Renal cortical epithelial cell (primary cell): Measurements from ENCODE around the gene NCOA3. TPM values are rescaled to one million over a fixed set of nuclear protein-coding genes. Genes with fewer than 3 reads are reported as not detected.

Experiments
- DNase-seq: peaks from one replicate; pipeline ENCODE4 v3.0.0-alpha.2; 2011; ENCODE audit warnings: low read depth
- total RNA-seq: library from RNA; depleted of rRNA; stranded (reverse); fragments of >200 nt; gene quantifications from 2 replicates; pipeline ENCODE4 v1.2.3, GENCODE V29; 2014

The NCOA3 gene
- total RNA-seq, 1 donor from 2014 or later, result 39.1 TPM

DNA sequence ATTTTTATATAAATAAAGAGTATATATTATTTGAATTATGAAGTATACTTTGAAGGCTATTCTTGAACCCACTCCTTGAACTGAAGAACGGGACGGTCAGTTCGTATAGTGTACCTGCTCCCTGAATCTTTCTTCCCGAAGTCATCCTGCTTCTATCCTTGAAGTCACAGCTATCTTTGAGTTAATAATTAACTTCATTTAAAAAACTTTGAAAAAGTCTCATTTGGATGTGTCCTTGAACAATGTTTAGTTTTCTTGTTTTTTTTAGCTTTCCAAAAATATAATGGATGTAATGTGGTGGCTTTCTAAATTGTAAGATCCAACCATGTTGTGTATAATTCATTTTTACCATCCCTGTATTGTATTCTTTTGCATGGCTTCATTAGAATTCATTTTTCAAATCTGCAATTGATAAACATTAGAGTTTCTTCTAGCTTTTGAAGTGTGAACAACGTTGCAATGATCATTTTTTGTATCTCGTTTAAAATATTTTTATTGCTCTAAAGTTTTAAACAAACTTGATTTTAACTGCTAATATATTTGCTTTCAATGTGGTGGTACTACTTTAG lies 94.4 kb downstream of the NCOA3 start:
- no peak for DNase-seq

DNA sequence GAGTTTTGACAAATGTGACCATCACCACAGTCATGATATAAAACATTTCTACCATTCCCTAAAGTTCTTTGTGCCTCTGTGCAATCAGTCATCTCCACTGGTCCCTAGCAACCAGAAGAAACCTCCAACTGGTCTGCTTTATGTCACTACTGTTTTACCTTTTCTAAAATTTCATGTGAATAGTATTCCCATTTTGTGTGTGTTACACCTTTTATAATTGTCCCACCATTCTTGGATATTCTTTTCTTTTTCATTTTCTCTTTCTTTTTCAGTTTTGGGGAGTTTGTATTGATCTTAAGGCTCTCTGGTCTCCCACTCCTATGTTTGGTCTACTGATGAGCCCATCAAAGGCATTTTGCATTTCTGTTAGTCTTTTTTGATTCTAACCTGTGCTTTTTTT lies 95.4 kb downstream of the NCOA3 start:
- no peak for DNase-seq

DNA sequence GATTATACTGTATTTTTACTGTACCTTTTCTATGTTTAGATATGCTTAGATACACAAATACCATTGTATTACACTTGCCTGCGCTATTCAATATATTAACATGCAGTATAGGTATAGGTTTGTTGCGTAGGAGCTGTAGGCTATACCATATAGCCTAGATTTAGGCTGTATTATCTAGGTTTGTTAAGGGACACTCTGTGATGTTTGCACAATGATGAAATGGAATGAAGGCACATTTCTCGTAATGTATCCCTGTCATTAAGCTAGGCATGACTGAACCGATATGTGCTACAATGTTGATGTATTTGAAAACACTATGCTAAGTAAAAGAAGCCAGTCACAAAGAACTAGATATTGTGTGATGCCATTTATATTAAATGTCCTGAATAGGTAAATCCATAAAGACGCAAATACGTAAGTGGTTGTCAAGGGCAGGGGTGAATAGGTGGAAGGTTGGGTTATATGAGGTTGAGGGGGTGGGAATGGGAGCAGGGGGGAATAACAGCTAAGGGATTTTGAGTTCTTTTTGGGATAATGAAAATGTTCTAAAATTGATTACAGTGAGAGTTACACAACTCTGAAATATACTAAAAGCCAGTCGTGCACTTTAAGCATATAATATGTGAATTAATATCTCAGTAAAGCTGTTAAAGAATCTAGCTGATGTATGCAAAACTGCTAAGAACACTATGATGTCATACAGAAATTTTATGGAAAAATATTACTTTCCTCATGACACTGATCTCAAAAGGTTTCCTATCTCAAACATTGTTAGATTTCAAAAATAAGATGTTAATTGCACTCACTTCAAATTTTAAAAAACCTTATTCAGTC lies 97.4 kb downstream of the NCOA3 start:
- no peak for DNase-seq

DNA sequence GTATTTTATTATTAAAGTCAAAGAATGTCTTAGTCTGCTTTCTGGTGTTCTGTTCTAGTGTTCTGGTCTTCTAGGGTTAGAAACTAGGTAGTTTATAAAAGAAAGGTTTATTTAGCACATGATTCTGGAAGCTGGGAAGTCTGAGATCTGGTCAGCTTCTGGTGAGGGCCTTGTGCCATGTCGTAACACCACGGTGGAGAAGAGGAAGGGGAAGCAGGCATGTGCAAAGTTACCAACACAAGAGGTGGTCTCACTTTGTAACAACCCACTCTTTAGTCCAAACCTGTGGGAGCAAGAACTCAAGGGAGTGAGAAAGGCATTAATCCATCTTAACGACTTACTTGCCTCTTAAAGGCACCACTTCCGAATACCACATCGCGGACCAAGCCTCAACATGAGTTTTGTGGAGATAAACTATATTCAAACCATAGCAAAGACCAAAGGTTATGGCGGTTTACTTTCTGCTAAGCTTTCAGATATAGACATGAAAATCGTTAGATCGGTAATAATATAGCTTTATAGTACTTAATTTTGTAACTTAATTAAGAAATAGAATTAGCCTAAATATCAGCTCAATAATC lies 99.4 kb downstream of the NCOA3 start:
- no peak for DNase-seq

DNA sequence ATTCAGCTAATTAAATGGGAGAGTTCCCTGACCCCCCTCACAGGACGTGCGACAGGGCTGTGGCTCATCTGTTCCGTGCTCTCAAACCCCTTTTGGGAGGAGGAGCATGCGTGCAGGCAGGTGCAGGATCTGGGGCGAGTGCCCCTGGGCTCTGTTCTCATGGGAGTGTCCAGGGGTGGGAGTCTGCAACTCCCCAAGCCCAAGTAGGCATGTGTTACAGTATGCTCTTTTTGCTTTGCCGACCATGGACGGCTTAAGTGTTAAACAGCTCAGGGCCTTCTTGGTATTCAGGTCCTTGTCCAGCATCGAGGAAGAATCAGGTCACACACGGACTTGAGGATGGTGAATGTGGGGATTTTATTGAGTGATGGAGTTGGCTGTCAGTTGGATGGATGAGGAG lies 101.6 kb downstream of the NCOA3 start:
- DNase-seq, result no peak

DNA sequence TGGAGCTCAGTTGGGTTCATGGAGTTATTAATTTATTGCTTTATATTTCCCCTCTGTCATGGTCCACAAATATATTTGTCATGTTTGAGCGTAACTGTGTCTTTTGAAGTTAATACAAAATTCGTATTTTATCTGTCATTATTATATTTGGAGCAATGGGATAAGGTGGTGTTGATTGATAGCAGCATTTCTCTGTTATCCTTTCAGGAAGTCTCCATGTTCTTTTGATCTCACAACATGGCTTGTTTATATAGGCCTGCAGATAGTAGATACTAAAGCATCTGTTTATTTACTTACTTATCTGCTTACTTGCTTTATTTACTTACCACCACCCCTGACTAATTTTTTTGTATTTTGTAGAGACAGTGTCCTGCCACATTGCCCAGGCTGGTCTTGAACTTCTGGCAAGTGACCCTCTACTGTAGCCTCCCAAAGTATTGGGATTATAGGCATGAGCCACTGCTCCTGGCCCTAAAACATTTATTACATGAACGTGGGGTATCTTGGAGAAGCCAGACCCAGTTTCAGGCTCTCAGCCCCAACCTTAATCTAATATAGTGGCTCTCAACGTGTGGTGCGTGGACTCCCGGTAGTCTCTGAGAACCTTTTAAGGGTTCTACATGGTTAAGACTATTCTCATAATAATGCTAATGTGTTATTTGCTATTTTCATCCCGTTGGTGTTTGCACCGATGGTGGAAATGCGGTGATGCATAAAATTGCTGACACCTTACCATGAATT lies 104.2 kb downstream of the NCOA3 start:
- DNase-seq, result no peak

DNA sequence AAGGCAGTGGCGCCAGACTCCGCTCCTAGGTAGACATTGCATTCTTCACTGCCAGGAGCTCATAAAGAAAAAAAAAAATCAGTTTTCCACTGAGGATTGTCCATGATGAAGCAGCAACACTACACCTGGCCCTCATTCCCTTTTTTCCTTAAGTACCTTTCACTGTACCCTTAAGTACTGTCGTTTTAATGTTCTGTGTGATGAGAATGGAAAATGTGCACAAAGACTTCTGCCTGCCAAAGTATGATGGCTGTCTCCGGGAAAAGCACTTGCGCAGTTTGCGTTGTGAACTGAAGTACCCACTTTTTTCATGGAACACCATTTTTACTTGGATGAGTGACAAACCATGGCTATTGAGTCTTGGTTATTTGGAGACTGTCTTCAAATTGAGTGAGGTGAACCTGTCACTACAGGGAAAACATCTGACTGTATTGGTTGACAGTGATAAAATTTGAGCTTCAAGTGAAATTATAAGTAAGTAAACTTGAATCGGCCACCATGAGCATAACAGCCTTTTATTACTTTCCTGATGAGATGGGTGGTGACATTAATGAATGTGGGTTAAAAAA lies 104.8 kb downstream of the NCOA3 start:
- no peak for DNase-seq

DNA sequence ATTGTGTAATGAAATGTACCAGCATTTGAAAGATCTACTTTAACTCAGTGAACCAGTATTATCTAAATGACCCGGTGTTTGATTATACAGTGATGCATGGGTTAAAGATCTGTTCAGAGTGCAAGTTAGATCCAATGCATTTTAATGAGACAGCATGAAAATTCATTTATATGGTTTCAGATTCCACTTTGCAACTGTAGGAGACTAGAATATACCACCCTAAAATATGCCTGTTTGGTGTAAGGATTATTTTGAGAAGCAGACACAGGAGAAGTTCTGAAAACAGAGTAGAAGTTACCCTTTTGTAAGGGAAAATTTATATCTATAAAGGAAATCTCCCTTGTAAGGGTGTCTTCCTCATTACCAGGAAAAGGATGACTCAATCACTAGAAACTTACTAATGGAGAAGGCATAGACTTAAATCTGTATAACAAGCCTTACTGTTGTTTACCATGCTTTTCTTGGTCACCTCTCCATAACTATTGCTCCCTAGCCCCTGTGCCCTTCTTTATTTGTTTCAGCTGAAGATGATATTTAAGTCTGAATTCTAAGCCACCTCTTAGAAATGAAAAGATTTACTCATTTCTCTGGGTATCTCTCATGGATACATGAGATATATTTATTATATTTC lies 105.4 kb downstream of the NCOA3 start:
- DNase-seq, result peak; percentile 61

DNA sequence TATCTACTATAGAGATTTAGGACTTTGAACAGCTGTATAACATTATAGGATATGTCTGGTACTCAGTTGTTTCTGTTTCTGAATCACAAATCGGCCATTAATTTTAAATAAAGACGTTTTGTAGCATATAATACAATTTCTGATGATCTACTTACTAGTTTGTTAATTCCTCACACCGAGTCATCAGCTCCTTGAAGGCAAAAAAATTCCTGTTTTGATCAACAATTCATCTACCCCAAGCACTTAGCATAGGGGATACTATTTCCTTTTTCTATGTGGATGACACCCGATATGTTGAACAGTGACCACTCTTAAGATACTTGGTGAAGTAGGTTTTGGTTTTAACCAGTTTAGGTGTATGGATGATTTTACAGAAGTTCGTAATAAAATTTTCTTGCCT lies 107.3 kb downstream of the NCOA3 start:
- no peak for DNase-seq

DNA sequence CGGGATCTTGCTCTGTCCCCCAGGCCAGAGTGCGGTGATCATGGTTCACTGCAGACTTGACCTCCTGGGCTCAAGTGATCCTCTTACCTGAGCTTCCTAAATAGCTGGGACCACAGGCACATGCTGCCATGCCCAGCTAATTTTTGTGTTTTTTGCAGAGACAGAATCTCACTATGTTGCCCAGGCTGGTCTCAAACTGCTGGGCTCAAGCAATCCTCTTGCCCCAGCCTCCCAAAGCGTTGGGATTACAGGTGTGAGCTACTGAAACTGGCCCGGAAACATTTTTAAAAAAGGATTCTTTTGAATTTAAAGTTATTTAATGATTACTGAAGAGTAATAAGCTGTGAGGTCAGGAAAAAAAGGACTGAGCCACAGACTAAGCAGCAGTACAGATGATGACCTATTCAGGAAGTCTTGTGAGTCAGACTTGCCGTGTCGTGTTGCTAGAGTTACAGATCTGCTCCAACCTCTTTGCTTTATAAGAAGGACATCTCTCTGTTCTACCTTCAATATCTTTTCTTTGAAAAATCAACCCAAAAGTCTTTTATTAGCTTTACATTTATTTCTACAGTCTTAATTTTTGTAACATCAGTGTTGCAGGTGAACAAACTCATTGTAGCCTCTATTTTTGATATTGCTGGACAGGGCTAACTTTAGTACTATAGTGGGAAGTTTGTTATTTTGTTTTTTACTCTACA lies 108.7 kb downstream of the NCOA3 start:
- DNase-seq, result peak; percentile 88

DNA sequence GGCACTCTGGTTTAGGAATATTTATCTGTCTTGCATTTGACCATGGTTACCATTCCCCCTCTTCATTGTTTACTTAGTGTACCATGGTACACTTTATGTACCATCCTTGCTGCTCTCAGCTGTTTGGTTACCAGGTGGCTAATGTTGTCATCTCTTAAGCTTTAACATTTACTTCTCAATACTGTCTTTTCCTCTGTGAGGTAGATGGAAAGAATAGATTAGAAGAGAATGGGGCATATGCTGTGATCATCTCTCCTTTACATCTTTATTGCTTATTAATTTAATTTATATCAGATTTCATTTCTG lies 109.2 kb downstream of the NCOA3 start:
- DNase-seq, result no peak

DNA sequence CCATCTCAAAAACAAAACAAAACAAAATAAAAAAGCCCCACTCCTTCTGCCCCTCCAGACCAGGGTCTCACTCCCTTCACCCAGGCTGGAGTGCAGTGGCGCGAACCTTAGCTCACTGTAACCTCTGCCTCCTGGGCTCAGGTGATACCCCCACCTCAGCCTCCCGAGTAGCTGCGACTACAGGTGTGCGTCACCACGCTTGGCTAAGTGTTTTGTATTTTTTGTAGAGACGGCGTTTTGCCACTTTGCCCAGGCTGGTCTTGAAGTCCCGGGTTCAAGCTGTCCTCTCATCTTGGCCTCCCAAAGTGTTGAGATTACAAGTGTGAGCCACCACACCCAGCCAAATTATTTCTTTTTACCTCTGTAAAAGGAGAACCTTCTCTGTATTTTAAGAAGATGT lies 110.1 kb downstream of the NCOA3 start:
- no peak for DNase-seq

DNA sequence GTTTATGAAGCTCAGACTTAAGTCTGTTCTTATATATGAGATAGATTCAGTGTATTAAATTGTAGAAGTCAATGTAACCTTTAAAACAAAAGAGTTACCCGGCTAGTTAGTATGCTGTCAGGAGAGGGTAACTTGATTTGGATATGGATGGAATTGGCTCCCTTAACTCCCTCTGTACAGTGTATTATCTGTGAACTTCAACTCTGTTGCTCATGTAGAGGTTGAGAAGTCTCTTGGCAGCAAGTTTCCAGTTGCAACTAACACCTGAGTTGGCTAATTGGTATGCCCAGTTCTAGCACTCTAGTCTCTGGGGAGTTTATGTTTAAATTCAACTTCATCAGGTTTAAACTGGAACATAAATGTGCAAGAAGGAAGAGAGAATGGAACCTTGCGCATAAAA lies 111.0 kb downstream of the NCOA3 start:
- DNase-seq, result peak; percentile 19

DNA sequence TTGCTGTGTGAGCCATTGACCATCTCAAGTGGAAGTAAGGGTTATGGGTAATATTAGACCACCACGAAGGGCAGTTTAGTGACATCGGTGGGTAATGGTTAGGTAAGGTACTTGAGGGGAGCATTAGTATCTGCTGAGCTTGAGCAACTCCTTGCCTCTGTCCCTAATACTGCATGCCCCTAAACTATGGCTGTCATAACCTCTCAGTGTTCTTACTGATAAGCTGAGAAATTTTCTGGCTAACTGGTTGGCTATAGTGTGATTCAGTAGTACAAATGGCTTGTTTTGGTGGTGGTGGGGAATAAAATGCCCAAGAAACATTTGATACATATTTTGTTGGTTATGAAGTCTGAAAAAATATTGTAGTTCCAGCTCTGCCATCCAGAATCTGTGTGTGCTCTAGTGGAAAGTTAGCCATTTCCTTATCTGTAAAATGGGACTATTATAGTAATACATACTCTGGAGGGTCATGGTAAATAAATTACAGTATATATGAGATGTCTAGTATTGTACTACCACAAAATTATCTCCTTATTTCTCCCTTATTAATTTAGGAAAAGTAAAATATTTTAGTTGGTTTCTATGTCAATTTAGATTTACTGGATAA lies 113.1 kb downstream of the NCOA3 start:
- no peak for DNase-seq

DNA sequence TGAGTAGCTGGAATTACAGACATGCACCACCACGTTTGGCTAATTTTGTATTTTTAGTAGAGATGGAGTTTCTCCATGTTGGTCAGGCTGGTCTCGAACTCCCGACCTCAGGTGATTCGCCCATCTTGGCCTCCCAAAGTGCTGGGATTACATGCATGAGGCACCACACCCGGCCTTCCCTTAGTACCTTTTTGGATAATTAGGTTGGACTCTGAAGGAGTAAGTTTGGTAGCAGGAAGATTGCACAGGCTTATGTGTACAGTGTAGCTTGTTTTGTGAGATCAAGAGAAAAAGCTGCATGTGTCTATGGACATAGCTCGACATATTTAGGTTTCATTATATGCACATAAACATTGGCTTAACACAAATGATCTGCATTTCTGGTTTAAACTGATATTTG lies 116.8 kb downstream of the NCOA3 start:
- no peak for DNase-seq

DNA sequence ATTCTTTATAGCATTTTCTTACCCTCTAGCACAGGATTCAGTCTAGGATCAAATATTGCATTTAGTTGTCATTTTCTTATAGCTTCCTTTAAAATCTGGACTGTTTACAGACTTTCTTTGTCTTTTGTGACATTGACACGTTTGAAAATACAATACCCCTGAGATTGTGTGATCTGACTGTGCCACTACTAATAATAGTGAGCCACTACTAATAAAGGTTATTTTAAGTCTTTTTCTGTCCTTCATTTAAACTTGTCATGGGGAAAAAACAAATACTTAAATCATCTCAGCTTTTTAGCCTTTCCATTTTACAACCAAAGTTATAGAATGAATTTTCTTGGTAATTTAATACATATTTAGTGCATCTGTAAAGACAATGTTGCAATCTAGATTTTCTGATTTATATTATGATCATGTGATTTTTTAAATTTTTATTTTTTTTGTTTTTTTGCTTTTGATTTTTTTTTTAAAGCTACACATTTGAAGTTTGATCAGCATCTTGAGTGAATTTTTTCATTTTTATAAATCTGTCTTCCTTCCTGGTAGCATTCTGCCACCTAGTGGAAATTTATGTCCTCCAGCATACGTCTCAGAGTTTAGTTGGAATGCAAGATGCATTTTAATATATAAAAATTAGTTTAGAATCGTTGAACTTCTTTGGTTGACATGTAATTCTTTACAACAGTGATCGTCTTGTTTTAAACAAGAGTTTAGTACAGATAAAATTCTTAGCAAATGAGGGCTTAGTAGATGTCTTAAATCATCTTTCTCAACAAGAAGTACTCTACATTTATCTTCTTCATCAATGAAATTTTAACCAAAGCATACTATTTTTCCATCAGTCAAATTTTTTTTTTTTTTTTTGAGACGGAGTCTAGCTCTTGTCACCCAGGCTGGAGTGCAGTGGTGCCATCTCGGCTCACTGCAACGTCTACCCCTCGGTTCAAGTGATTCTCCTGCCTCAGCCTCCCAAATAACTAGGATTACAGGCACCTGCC lies 119.4 kb downstream of the NCOA3 start:
- peak; percentile 78 for DNase-seq

DNA sequence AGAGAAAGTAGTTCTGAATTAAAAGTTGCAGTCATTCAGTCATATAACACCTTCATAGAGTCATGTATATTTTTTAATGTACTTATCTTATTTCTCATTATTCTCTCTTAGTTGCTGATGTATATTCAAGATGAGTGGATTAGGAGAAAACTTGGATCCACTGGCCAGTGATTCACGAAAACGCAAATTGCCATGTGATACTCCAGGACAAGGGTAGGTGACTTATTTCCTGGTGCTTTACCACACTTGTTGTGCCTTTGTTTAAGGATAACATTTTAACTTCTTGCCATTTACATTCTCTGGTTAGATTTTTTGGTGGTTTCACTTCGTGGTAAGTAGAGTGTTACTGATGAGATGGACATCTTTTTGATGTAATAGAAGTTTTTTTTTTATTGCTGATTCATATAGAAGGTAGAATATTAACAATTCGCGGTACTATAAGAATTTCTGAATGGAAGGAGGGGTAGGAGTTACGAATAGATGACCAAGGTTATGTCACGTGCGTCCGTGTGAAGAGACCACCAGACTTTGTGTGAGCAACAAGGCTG lies 120.5 kb downstream of the NCOA3 start:
- peak; percentile 67 for DNase-seq

DNA sequence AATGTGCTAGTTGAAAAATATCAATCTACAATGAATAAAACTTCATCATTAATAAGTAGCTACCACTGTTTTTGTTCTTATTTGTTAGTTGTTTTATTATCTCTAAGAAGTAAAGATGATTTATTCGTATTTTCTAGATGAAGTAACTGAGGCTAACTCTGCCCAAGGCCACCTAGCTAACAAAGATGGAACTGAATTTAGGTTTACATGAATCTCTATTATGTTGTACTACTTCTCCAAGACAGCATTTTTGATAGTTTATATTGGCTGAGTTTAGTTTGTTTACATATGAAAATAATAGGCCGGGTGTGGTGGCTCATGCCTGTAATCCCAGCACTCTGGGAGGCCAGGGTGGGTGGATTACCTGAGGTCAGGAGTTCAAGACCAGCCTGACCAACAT lies 121.5 kb downstream of the NCOA3 start:
- no peak for DNase-seq

DNA sequence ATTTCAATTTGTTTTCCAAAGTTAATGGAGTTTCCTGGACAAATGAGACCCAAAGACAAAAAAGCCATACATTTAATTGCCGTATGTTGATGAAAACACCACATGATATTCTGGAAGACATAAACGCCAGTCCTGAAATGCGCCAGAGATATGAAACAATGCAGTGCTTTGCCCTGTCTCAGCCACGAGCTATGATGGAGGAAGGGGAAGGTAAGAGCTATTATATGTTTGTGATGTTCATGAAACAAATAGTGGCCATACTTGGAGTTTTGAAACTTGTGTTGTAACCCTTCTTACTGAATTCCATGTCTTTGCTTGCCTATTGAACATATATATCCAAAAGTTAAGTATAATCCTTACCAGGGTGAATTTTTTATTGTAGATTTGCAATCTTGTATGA lies 125.9 kb downstream of the NCOA3 start:
- DNase-seq, result no peak
